Naive thymus-derived CD4-positive, alpha-beta T cell (primary cell): ENCODE results near the gene UQCRH. TPM values are rescaled to one million over a fixed set of nuclear protein-coding genes. Genes with fewer than 3 reads are reported as not detected.

ENCODE experiments used
- ATAC-seq: fragments of 150-1000 bp; cut with Tn5 transposase; 2 replicates; pipeline ENCODE4 v1.10.0; 2021; ENCODE audit warnings: mild to moderate bottlenecking, moderate library complexity
- CTCF ChIA-PET: fragments of 350-600 bp; sonication (Branson Sonifier 250); formaldehyde crosslinking; loops from one replicate; lab custom pipeline; 2021; ENCODE audit warnings: antibody characterized with exemption; lab: Charles Lee
- POLR2A ChIA-PET: fragments of 350-600 bp; sonication (Branson Sonifier 250); formaldehyde crosslinking; loops from one replicate; lab custom pipeline; 2021; ENCODE audit warnings: antibody characterized with exemption, inconsistent platforms; lab: Charles Lee
- DNase-seq, 9 donors: peaks; one replicate each; pipeline versions ENCODE4 v3.0.0 to v3.0.0-alpha.2; 2020 to 2022; ENCODE audit warnings: mixed read lengths in 1 of 9
- H3K27ac ChIP-seq: one replicate; pipeline ENCODE4 v1.7.0; 2013; ENCODE audit warnings: mild to moderate bottlenecking, low read depth, low read length, moderate library complexity
- H3K27me3 ChIP-seq, 2 donors: one replicate each; pipeline ENCODE4 v1.7.0; 2013; ENCODE audit warnings: low read length in 2 of 2, mild to moderate bottlenecking in 2 of 2, moderate library complexity in 2 of 2; ENCODE audit not compliant: control insufficient read depth in 2 of 2, insufficient read depth in 2 of 2
- H3K36me3 ChIP-seq, 3 experiments: 1 replicate in 2 of 3; 2 replicates in 1 of 3; pipeline ENCODE4 v1.7.0; 2013; ENCODE audit warnings: low read length in 3 of 3, mild to moderate bottlenecking in 3 of 3, moderate library complexity in 1 of 3; ENCODE audit not compliant: insufficient read depth in 3 of 3, control insufficient read depth in 2 of 3
- H3K4me1 ChIP-seq, 2 donors: one replicate each; pipeline ENCODE4 v1.7.0; 2013; ENCODE audit warnings: low read length in 2 of 2, mild to moderate bottlenecking in 2 of 2, moderate library complexity in 1 of 2; ENCODE audit not compliant: control insufficient read depth in 2 of 2, insufficient read depth in 2 of 2
- H3K4me3 ChIP-seq: 2 replicates; pipeline ENCODE4 v1.7.0; 2013; ENCODE audit warnings: mild to moderate bottlenecking, low read length
- H3K9me3 ChIP-seq, 3 experiments: 1 replicate in 2 of 3; 2 replicates in 1 of 3; pipeline ENCODE4 v1.7.0; 2013; ENCODE audit warnings: low read length in 3 of 3; ENCODE audit not compliant: control insufficient read depth in 2 of 3
- H3K27ac Mint-ChIP-seq, 9 donors: one replicate each; pipeline ENCODE4 v1.8.0; 2020 to 2022; ENCODE audit warnings: mixed read lengths in 9 of 9, mild to moderate bottlenecking in 8 of 9, moderate library complexity in 5 of 9, inconsistent platforms in 2 of 9
- H3K27me3 Mint-ChIP-seq, 5 donors: one replicate each; pipeline ENCODE4 v1.8.0; 2021 to 2022; ENCODE audit warnings: mixed read lengths in 5 of 5, mild to moderate bottlenecking in 1 of 5
- H3K36me3 Mint-ChIP-seq, 5 donors: one replicate each; pipeline ENCODE4 v1.8.0; 2020 to 2022; ENCODE audit warnings: mixed read lengths in 5 of 5, mild to moderate bottlenecking in 3 of 5, inconsistent platforms in 1 of 5
- H3K4me1 Mint-ChIP-seq, 7 donors: one replicate each; pipeline ENCODE4 v1.8.0; 2020 to 2022; ENCODE audit warnings: mixed read lengths in 7 of 7, mild to moderate bottlenecking in 3 of 7, inconsistent platforms in 1 of 7
- H3K4me3 Mint-ChIP-seq, 10 donors: one replicate each; pipeline ENCODE4 v1.8.0; 2020 to 2022; ENCODE audit warnings: mild to moderate bottlenecking in 10 of 10, mixed read lengths in 10 of 10, moderate library complexity in 6 of 10, inconsistent platforms in 2 of 10
- H3K9me3 Mint-ChIP-seq, 11 donors: one replicate each; pipeline ENCODE4 v1.8.0; 2020 to 2022; ENCODE audit warnings: mixed read lengths in 11 of 11, mild to moderate bottlenecking in 4 of 11, inconsistent platforms in 1 of 11, moderate library complexity in 1 of 11
- intact Hi-C, 2 donors: fragments of 100-400 bp; cut with micrococcal nuclease; formaldehyde crosslinking; loops; one replicate each; pipeline ENCODE4 v1.15.1; 2023
- polyA plus RNA-seq, 2 donors: library from polyadenylated mRNA; unstranded; fragments of 300-500 nt; fragmentation: Illumina TruSeq; gene quantifications; one replicate each; pipeline ENCODE4 v1.2.3, GENCODE V29; 2021
- total RNA-seq, 6 experiments: library from RNA in 5 of 6; stranded (reverse) in 5 of 6; gene quantifications; 1 replicate in 5 of 6; 2 replicates in 1 of 6; pipeline ENCODE4 v1.2.3 and lab custom pipeline; 2021 to 2026

The UQCRH gene
- 100 to 1,000 TPM; 107 to 260 (median 127) TPM for total RNA-seq
- polyA plus RNA-seq, result 100 to 1,000 TPM; 303 to 332 TPM
- 43.3 reads per million, percentile 68 among the genes with 10 or more reads in this experiment for total RNA-seq (lab: John Stamatoyannopoulos, UW)

DNA sequence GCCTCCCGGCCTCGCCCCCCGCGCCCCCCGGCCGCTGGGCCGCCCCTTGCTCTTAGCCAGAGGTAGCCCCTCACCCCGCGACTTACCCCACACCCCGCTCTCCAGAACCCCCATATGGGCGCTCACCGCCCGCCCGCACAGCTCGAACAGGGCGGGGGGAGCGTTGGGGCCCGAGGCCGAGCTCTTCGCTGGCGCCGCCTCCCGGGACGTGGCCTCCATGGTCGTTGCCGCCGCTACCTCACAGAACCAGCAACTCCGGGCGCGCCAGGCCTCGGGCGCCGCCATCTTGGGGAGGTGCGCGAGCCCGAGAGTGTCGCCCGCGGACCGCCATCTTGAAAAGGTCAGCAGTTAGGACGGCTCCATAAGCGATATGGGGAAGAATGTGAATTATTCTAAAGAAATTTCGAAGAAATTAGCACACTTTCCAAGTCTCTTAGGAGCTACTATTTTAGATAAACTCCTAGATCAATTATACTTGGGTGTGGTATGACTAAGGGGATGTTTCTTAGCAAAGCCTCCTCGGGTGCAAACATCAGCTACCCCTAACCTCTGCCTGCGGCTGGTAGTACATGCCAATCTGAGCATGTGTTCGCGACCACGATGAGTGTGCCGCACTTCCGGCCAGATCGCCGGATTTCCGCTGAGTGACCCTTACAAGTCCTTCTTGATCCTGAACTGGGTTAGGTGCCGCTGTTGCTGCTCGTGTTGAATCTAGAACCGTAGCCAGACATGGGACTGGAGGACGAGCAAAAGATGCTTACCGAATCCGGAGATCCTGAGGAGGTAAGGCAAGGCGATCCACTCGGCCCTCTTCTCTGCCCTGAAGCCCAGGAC lies at the start of gene UQCRH, which contains the start of gene LRRC41:
TSS of gene UQCRH (plus strand) at position 661 of the 834 bp plus-strand sequence. CDS start at position 730, 69 bp downstream.
TSS of gene LRRC41 (minus strand) at position 579 of the 834 bp plus-strand sequence. CDS start at position 285, 294 bp downstream.
- POLR2A ChIA-PET, result interaction anchor here (0.6 to 1.6 kb wide), 12 partner anchors 26 to 1317 kb away, joined by 3 to 12 read pairs (median 4); partner anchors contain the start of genes GPBP1L1, NSUN4 and RAD54L
- peaks cover 19 to 37% of the 10 kb centered on the region in 2 donors for H3K4me1 ChIP-seq
- intact Hi-C loops, result loop anchor here (1.0 to 5.0 kb wide), 9 partner anchors 16 to 617 kb away; partner anchors contain the start of genes GPBP1L1 (in 2 of the 2), NSUN4 (in 2 of the 2), RAD54L (in 2 of the 2) and EFCAB14 (in 1 of the 2)

DNA sequence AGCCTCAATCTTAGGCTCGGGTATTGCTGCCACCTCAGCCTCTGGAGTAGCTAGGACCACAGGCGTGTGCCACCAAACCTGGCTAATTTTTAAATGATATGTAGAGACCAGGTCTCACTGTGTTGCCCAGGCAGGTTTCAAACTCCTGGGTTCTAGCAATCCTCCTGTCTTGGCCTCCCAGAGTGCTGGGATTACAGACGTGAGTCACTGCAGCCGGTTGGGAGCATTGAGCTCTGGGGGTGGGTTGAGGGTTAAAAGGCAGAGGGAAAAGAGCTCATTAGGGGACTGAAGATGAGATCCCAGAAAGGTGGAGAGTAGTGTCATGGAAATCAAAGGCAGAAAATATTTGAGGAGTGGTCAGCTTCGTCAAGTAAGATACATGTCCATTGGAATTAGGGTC lies 48.8 kb upstream of the UQCRH start:
- no peak overlapping the region for H3K4me3 ChIP-seq
- no peaks in the 10 kb centered on the region for H3K27me3 ChIP-seq
- Mint-ChIP-seq H3K27me3 (no peaks in the 10 kb centered on the region), H3K4me3 (no peak overlapping the region), H3K36me3 (peaks cover 0 to 29% (median 0%) of the 10 kb centered on the region in 5 donors), H3K4me1 (peaks cover 0 to 21% (median 0%) of the 10 kb centered on the region in 7 donors), H3K27ac (no peak overlapping the region), H3K9me3 (no peaks in the 10 kb centered on the region)
- ATAC-seq, result no peak
- ChIA-PET CTCF (no interaction called here), POLR2A (no interaction called here)
- DNase-seq, result no peak
- H3K9me3 ChIP-seq, result no peaks in the 10 kb centered on the region
- intact Hi-C loops, result no loop called here
- H3K36me3 ChIP-seq, result no peaks in the 10 kb centered on the region
- no peaks in the 10 kb centered on the region for H3K4me1 ChIP-seq
- H3K27ac ChIP-seq, result no peak overlapping the region

More for the DNA sequence above, at the start of gene UQCRH, which contains the start of gene LRRC41:
- Mint-ChIP-seq H3K9me3 (no peaks in the 10 kb centered on the region), H3K27ac (peak within 1 kb of the TSS; percentile 95 to 99 (median 97)), H3K27me3 (peaks cover 0 to 2% (median 0%) of the 10 kb centered on the region in 5 donors), H3K4me3 (peak within 1 kb of the TSS; percentile 94 to 99 (median 98)), H3K36me3 (peaks cover 0 to 7% (median 0%) of the 10 kb centered on the region in 5 donors), H3K4me1 (peaks cover 31 to 65% (median 46%) of the 10 kb centered on the region in 7 donors)
- CTCF ChIA-PET, result interaction anchor here (0.8 to 1.5 kb wide), 4 partner anchors 44 to 136 kb away, joined by 3 to 6 read pairs (median 4); no protein-coding TSS in a partner anchor
- H3K27ac ChIP-seq, result peak within 1 kb of the TSS; percentile 98
- H3K9me3 ChIP-seq, result no peaks in the 10 kb centered on the region
- peaks cover 0 to 10% (median 0%) of the 10 kb centered on the region in 3 experiments for H3K36me3 ChIP-seq
- ATAC-seq (peak; percentile 94), DNase-seq (peak; percentile 91 to 96 (median 94))
- H3K4me3 ChIP-seq, result peak within 1 kb of the TSS; percentile 83
- no peaks in the 10 kb centered on the region for H3K27me3 ChIP-seq

DNA sequence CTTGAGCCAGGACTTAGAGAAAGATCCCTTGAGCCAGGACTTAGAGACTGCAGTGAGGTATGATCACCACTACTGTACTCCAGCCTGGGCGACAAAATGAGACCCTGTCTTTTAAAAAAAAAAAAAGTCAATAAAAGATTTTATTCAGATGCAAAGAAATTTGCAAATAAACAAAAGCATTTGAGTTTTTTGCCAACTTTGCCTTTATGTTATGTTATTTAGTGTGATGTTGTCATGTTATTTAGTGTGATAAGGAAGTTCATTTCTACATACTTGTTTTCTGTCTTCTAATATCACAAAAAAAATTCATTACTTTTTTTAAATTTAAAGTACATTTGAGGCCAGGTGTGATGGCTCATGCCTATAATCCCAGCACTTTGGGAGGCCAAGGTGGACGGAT lies 47.0 kb upstream of the UQCRH start:
- no peaks in the 10 kb centered on the region for H3K4me1 ChIP-seq
- Mint-ChIP-seq H3K9me3 (no peaks in the 10 kb centered on the region), H3K4me3 (no peak overlapping the region), H3K36me3 (peaks cover 0 to 31% (median 0%) of the 10 kb centered on the region in 5 donors), H3K4me1 (peaks cover 0 to 23% (median 0%) of the 10 kb centered on the region in 7 donors), H3K27ac (no peak overlapping the region), H3K27me3 (no peaks in the 10 kb centered on the region)
- no peak for DNase-seq
- intact Hi-C loops, result no loop called here
- no peaks in the 10 kb centered on the region for H3K27me3 ChIP-seq
- no peaks in the 10 kb centered on the region for H3K36me3 ChIP-seq
- ChIA-PET CTCF (no interaction called here), POLR2A (no interaction called here)
- no peak for ATAC-seq
- H3K27ac ChIP-seq, result no peak overlapping the region
- no peaks in the 10 kb centered on the region for H3K9me3 ChIP-seq
- H3K4me3 ChIP-seq, result no peak overlapping the region

DNA sequence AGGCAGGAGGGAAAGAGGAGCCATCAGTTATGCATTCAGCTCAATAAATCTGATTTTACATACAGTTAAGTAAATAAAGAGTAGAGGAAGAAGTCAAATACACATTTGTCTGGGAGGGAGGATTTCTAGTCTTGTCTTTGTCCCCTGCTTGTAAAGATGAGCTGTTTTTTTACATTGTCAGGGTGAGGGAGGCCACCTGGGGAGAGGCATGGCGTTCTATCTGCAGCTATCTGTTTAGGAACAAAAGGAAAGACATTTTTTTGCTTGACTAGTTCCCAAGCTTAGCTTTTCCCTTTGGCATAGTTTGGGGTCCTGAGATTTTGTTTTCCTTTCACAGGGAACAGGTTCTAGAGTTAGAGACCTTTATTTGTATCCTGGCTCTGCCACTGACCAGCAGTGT lies 41.0 kb upstream of the UQCRH start:
- ATAC-seq (no peak), DNase-seq (no peak)
- Histone ChIP-seq H3K27me3 (no peaks in the 10 kb centered on the region), H3K9me3 (no peaks in the 10 kb centered on the region), H3K27ac (no peak overlapping the region), H3K4me1 (no peaks in the 10 kb centered on the region), H3K36me3 (no peaks in the 10 kb centered on the region), H3K4me3 (no peak overlapping the region)
- Mint-ChIP-seq H3K4me3 (no peak overlapping the region), H3K36me3 (peaks cover 0 to 23% (median 7%) of the 10 kb centered on the region in 5 donors), H3K27ac (no peak overlapping the region), H3K4me1 (peaks cover 0 to 6% (median 0%) of the 10 kb centered on the region in 7 donors), H3K27me3 (no peaks in the 10 kb centered on the region), H3K9me3 (no peaks in the 10 kb centered on the region)
- ChIA-PET CTCF (no interaction called here), POLR2A (interaction anchor here (1.4 kb wide), 1 partner anchor 21 kb away, joined by 3 read pairs; no protein-coding TSS in a partner anchor)
- intact Hi-C loops, result no loop called here

DNA sequence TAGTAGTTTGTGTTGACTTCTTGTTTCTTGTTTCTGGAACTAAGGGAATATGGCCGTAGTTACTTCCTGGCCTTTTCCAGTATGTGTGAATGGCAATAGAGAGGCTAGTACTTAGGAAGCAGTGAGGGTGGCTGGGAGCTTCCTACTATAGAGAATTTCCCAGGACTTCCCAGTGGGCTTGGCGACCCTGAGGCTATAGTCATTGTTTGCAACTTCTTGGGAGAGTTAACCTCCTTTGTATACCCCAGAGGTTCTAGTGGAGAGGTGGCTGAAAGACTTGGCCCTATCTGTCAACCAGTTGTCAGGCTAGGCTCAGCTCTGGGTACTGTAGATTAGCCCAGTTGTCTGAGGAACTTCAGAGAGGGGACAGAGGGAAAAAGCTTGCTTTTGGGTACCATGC lies 40.4 kb upstream of the UQCRH start:
- Histone ChIP-seq H3K4me1 (no peaks in the 10 kb centered on the region), H3K4me3 (no peak overlapping the region), H3K27me3 (no peaks in the 10 kb centered on the region), H3K27ac (no peak overlapping the region), H3K9me3 (no peaks in the 10 kb centered on the region), H3K36me3 (no peaks in the 10 kb centered on the region)
- Mint-ChIP-seq H3K27ac (no peak overlapping the region), H3K9me3 (no peaks in the 10 kb centered on the region), H3K27me3 (no peaks in the 10 kb centered on the region), H3K36me3 (peaks cover 0 to 22% (median 7%) of the 10 kb centered on the region in 5 donors), H3K4me1 (peaks cover 0 to 6% (median 0%) of the 10 kb centered on the region in 7 donors), H3K4me3 (no peak overlapping the region)
- POLR2A ChIA-PET, result interaction anchor here (1.4 kb wide), 1 partner anchor 21 kb away, joined by 3 read pairs; no protein-coding TSS in a partner anchor
- ATAC-seq, result no peak
- intact Hi-C loops, result no loop called here
- no peak for DNase-seq
- CTCF ChIA-PET, result no interaction called here

DNA sequence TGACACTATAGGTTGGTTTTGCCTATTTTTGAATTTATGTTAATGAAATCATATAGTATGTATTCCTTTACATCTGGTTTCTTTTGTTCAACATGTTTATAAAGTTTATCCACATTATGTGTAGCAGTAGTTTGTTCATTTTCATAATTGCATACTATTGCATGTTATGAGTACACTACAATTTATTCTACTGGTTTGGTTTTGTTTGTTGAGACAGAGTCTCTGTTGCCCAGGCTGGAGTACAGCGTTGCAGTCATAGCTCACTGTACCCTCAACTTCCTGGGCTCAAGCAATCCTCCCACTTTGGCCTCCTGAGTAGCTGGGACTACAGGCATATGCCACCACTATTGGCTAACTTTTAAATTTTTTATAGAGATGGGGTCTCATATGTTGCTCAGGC lies 34.9 kb upstream of the UQCRH start:
- no peaks in the 10 kb centered on the region for H3K27me3 Mint-ChIP-seq
- Histone ChIP-seq H3K9me3 (no peaks in the 10 kb centered on the region), H3K36me3 (no peaks in the 10 kb centered on the region), H3K27ac (no peak overlapping the region), H3K27me3 (no peaks in the 10 kb centered on the region), H3K4me3 (no peak overlapping the region), H3K4me1 (no peaks in the 10 kb centered on the region)
- ChIA-PET CTCF (no interaction called here), POLR2A (no interaction called here)
- H3K4me1 Mint-ChIP-seq, result peaks cover 0 to 6% (median 0%) of the 10 kb centered on the region in 7 donors
- no peaks in the 10 kb centered on the region for H3K9me3 Mint-ChIP-seq
- H3K4me3 Mint-ChIP-seq, result no peak overlapping the region
- ATAC-seq, result no peak
- intact Hi-C loops, result no loop called here
- no peak overlapping the region for H3K27ac Mint-ChIP-seq
- H3K36me3 Mint-ChIP-seq, result peaks cover 0 to 24% (median 8%) of the 10 kb centered on the region in 5 donors
- DNase-seq, result no peak
